Stimulated activated CD8-positive, alpha-beta memory T cell treated with anti-CD3 and anti-CD28 coated beads, Interleukin-15, amount 100 ng/mL, for 24 hours (primary cell): Measurements from ENCODE around the gene CMYA5.

ENCODE experiments used
- DNase-seq: peaks from one replicate; pipeline ENCODE4 v3.0.0-alpha.2; 2020; ENCODE audit warnings: low read depth

The CMYA5 gene

DNA sequence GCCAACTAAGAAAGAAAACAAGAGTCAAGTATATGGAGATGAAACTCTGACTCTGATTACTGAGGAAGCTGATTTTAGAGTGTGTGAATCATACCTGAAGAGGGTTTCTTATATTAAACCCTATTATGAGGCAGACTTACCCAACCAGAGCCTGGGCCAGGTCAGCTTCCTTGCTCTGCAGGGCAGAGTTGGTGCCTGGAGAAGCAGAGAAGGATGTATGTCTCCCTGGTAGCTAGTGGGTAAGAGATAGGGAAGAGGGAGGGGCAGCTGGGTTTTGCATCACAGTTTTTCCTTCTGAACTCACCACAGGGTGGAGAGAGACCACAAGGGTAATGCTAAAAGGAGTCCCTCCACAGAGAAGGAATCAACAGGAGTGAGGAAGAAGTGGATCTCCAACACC lies 104.1 kb downstream of the CMYA5 start:
- no peak for DNase-seq

DNA sequence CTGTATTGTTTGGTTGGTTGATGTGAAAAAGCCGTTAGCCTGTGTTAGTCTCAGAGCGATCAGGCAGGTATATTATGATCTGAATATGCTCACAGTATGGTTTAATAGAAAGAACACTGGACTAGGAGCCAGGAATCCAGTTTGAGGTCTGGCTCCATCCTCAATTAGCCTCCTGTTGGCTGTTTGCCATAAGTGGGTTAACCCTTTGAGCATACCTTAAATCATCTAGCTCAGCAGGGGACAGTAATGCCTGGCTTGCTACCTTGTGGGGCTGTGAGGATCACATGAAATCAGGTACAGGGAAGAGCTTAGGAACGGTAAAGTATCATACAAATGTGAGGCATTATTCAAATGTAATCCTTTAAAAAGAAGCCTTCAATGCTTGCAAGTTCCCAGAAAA lies 104.7 kb downstream of the CMYA5 start:
- no peak for DNase-seq

DNA sequence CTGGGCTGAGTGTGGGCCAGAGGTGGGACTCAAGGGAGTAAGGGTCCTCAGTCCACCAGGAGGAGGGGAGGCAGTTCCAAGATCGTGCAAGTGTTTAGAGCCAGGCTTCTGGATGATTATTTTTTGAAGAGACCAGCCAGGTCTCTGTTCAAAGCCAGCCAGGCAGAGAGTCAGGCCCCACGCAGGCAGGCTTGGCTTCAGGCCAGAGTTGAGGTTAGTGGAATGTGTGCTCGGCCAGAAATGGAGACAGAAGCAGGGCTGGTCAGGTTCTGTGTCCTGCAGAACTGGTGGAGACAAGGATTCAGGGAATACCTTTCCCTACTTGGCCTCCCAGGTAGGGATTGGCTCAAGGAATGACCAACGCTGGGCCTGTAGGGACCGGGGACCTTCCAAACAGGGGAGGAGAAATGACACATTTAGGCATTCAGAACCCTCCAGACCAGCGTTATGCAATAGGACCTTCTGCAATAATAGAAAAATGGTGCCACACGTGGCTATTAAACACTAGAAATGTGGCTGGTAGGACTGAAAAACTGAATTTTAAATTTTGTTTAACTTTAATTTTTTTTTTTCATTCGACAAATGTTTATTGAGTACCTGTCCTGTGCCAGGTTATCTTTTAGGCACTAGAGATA lies 106.2 kb downstream of the CMYA5 start:
- DNase-seq = no peak

DNA sequence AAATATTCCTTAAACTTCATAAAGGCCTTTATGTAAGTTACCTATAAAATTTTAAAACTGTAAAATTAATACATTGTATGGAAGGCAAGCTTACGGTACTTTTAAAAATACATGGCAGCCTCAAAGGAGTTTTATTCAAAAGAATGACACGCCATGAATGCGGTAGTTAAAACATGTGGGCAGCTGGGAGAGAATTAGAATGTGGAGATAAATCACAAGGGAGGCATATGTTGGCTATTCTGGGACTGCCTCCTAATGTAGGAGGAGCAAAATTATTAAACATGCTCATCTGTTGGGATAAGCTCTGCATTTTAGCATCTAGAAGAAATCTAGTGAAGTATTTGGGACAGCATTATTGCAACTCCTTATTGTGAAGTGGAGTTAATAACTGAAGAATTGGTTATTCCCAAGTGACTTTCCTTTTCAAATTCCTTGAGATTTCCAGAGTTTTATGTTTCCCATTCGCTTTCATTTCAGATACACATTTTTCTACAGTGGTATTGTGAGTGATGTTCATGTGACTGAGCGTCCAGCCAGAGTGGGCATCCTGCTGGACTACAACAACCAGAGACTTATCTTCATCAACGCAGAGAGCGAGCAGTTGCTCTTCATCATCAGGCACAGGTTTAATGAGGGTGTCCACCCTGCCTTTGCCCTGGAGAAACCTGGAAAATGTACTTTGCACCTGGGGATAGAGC lies 109.4 kb downstream of the CMYA5 start:
- DNase-seq = no peak

DNA sequence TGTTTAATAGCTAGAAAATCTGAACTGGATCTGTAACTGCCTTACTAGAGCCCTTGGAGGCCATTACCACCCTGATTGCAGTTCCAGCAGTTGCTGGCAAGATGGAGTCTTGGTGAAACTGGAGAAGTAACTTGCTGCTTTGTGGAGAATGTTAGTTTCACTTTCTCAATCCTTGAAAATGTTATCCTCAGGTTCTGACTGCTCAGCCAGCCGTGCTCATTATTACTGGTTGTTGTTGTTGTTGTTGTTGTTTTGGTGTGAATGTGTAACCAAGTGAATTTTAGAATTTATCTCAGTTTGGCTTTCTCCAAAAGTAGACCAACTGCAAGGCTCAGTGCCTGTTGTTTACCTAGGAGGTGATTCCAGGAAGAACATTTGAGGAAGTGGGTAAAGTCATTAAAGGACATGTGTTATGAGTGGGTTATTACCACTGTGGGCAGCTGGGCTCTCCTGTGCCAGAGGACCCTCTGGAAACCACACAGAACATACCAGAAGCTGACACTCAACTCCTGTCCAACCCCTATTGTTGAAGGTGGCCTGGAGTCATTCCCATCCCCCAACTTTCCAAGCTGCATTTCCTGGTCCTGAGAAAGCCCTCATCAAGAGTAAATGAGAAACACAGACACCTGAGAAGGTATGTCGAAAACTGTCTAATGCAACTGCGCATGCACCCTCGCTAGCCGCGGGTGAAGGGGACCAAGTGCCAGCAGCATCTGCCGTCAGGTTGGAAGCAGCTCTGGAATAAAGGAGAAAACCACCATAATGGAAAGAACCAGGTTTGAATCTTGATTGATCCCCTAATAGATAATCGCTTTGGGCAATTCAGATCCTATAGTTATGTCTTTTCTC lies 111.6 kb downstream of the CMYA5 start:
- no peak for DNase-seq

DNA sequence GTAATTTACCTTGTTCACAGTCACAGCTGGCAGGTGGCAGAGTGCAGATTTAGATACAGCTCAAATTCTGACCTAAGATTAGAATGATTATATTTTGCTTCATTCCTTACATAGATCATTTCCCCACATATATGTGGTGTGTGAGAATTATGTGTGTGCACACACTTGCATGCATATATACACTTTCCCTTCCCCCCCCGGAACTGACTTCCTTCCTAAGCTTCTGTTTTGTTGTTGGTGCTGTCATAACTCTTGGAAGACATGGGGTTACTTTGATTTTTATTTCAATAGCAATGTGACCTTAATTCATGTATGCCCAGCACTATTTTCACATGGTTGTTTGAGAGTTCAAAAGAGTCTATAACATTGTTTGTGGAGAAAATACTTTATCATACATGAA lies 112.8 kb downstream of the CMYA5 start:
- no peak for DNase-seq

DNA sequence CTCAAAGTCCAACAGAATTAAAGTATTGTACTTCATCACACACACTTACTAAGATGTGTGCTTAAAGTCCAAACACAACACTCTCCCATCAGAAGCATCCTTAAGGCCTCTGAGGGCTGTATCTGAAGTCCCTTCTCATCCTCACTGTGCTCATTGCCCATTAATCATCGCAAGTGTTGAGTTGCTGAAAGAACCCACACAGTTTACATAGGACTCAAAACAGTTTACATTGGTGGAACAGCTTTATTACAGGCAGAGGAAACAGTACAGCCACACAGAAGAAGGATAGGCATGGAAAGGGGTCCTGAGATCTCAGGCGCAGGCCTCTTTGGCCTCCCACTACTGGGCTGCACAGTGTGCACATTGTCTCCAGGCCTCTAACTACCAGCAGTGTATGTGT lies 113.4 kb downstream of the CMYA5 start:
- DNase-seq = no peak

- DNase-seq = no peak
Observed at GRCh38 chr5:79806741-79807140, 117.1 kb downstream of the CMYA5 start.

- DNase-seq = no peak
Observed at GRCh38 chr5:79809743-79810142, 120.1 kb downstream of the CMYA5 start.

- no peak for DNase-seq
Observed at GRCh38 chr5:79811081-79811480, 121.4 kb downstream of the CMYA5 start.

- no peak for DNase-seq
Observed at GRCh38 chr5:79811904-79812303, 122.3 kb downstream of the CMYA5 start.

GRCh38 chr5:79814699-79815098 lies 125.1 kb downstream of the CMYA5 start:
- no peak for DNase-seq

GRCh38 chr5:79816014-79816413 lies 126.4 kb downstream of the CMYA5 start:
- no peak for DNase-seq

DNA sequence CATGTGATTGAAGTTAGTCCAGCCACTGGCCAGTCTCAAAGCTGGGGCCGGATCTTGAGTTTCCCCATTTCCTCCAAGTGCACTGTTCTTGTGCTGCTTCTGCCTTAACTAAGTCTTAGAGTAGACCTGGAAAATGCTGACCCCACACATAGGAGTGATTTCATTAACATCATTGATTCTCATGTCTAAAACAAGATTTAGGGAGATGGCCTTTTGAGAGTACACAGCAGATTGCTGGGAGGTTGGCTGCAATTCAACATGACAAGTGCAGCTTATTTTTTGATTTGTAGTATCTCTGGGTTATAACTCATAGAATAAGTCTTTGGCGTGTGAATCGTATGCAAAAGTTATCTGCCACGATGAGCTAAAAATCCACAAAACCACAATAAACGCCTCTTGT lies 131.0 kb downstream of the CMYA5 start:
- no peak for DNase-seq

- DNase-seq = no peak
Observed at GRCh38 chr5:79824444-79824843, 134.8 kb downstream of the CMYA5 start.

GRCh38 chr5:79825802-79826201 lies 136.2 kb downstream of the CMYA5 start:
- no peak for DNase-seq

DNA sequence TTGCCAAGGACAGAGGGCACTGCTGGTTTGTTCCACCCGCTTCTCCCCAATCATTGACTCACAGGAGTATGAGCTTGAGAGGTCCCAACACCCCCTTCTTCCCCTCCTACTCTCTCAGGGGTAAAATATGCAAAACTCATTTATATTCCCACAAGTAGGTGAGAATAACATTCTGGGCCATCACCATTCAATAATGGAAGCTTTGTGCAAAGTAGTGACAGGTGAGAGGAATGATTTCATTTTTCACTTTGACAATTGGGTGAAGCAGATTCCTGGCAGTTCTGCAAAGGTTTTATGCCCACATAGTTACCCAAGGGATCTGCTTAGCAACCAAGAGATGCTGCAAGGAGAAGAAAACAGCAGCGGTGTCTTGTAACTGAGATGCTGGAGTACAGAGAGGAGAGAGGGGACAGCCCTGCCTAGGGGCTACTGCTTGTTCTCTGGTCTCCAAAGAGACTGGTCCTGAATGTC lies 137.6 kb downstream of the CMYA5 start:
- DNase-seq = no peak

DNA sequence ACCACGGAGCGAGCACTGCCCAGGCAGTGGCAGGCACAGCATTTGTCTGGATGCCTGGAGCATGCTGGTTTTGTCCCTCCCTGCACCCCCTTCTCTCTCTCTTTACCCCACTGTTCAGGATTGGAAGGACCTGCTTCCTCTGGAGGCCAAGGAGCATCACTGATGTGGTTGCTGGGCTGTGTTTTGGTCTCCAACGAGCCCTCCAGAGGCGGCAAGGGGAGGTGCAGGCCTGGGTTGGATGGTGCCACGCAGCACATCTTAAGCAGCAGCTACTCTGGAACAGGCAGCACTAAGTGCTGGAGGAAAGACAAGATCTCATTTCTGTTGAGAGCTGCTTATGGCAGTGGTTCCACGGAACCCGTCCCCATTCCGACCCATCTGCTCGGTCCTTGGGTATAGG lies 139.6 kb downstream of the CMYA5 start:
- no peak for DNase-seq

GRCh38 chr5:79831381-79832309 lies 142.0 kb downstream of the CMYA5 start:
- no peak for DNase-seq

- DNase-seq = no peak
Observed at GRCh38 chr5:79832911-79833310, 143.3 kb downstream of the CMYA5 start.

DNA sequence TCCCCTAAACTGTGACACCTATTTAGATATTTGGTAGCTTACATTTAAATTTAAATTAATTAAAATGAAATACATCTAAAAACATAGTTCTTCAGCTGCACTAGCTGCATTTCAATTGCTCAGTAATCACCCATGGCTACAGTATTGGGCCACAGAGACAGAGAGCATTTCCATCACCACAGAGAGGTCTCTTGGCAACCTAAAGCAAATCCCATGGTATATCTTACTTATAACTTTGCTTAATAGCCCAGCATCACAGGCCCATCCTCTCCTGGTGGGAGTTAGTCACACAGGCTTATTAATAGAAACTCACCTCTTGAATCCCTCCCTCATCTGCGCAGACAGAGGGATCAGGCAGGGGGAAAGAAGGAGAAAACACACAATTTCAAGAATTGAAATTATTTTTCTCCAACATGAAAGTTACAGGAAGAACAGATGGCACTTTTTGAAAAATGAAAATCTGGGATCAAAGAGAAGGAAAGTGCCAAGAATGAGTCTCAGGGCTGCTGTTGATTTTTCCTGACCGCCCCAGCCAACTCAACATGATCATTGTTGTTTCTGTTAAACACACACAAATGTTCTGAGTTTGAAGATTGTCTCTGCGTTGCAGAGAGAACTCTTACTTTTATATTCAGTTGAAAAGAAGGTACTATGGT lies 144.6 kb downstream of the CMYA5 start:
- DNase-seq = no peak
